ENCODE measurements around the gene LDLRAP1.

The LDLRAP1 gene

GRCh38 chr1:25530186-25531081 is 13.0 kb upstream of the LDLRAP1 start:
- no peak for DNase-seq (ENCODE audit: extremely low read depth, low read depth)

GRCh38 chr1:25531082-25531461 is 12.3 kb upstream of the LDLRAP1 start:
- no peak for TF ChIP-seq CTCF (IDR thresholded peaks at IDR 0.05; ENCODE audit: low read depth, low read length)
- no peak for DNase-seq (ENCODE audit: extremely low read depth, low read depth)

More at GRCh38 chr1:25530186-25531081, 13.0 kb upstream of the LDLRAP1 start:
- TF ChIP-seq CTCF (IDR thresholded peaks at IDR 0.05; ENCODE audit: low read depth, low read length), result no peak

- no peak for DNase-seq (ENCODE audit: extremely low read depth, low read depth)
- no peak for TF ChIP-seq CTCF (IDR thresholded peaks at IDR 0.05; ENCODE audit: low read depth, low read length)
Observed at GRCh38 chr1:25532970-25533369, 10.4 kb upstream of the LDLRAP1 start.

- no peak for DNase-seq (ENCODE audit: extremely low read depth, low read depth)
- TF ChIP-seq CTCF (IDR thresholded peaks at IDR 0.05; ENCODE audit: low read depth, low read length), result no peak
Observed at GRCh38 chr1:25533775-25534409, 9.5 kb upstream of the LDLRAP1 start.

- no peak for TF ChIP-seq CTCF (IDR thresholded peaks at IDR 0.05; ENCODE audit: low read depth, low read length)
- DNase-seq (ENCODE audit: extremely low read depth, low read depth), result no peak
Observed at GRCh38 chr1:25534410-25534788, 9.0 kb upstream of the LDLRAP1 start.

GRCh38 chr1:25536124-25536523 is 7.3 kb upstream of the LDLRAP1 start:
- TF ChIP-seq CTCF (IDR thresholded peaks at IDR 0.05; ENCODE audit: low read depth, low read length), result no peak
- DNase-seq (ENCODE audit: extremely low read depth, low read depth), result no peak

GRCh38 chr1:25537153-25537831 is 6.1 kb upstream of the LDLRAP1 start:
- no peak for DNase-seq (ENCODE audit: extremely low read depth, low read depth)
- TF ChIP-seq CTCF (IDR thresholded peaks at IDR 0.05; ENCODE audit: low read depth, low read length), result no peak
